Putamen (tissue), 1 donor: ENCODE measurements around the gene EMID1.
"Not testable (repeated sequence)": the region's sequence is repeated elsewhere in the genome, so short reads cannot be mapped to it uniquely, and the experiment has no call there.

ENCODE experiments used
- DNase-seq: peaks from one replicate; pipeline ENCODE4 v3.0.0-alpha.2; 2016; ENCODE audit warnings: low spot score

The EMID1 gene

DNA sequence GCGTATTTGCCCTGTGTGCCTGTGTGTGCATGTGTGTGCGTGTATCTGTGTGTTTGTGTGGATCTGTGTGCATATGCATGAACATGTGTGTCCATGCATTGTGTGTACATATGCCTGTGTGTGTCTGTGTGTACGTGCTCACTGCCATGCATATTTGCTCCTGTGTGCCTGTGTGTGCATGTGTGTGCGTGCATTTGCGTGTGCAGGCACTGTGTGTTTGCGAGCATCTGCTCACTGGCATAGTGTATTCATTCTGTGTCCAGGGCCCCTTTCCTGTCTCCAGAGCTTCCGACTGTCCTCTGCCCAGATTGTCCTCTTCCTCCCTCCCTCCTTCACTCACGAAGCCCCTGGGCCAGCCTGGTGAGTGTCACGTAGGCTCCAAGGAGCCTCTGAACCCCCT, 5.8 kb downstream of the EMID1 start:
- DNase-seq, result no peak

DNA sequence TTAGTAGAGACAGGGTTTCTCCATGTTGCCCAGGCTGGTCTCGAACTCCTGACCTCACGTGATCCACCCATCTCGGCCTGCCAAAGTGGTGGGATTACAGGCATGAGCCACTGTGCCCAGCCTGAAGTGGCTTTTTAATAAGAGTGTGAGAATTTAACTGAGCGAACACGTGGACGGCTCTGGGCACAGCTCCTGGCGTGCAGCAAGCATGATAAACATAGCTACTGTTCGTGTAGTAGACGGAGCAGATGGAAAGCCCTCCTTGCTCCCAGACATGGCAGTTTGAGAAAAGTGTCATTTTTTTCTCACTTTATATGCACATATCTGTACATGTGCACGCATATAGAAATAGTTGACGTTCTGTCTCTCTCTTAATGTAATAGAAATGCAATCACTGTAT, 7.0 kb downstream of the EMID1 start:
- DNase-seq, result no peak

DNA sequence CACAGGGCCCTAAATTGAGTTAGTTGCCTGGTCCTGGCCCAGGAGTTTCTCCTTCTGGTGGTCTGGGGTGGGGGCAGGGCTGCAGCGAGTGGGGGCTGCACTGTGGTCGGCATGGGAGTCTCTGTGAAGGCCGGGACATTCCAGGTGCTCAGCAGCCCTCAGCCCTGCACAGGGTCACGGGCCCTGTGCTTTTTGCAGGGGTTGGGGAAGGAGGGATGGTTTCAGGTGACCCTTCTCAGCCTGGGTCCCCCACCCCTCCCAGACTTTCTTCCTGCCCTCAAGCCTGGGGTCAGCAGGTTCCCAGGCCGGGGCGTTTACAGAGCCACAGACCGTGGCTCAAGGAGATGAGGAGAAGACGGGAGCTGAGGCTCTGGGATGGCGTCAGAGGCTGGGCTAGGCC, 7.8 kb downstream of the EMID1 start:
- DNase-seq, result no peak

DNA sequence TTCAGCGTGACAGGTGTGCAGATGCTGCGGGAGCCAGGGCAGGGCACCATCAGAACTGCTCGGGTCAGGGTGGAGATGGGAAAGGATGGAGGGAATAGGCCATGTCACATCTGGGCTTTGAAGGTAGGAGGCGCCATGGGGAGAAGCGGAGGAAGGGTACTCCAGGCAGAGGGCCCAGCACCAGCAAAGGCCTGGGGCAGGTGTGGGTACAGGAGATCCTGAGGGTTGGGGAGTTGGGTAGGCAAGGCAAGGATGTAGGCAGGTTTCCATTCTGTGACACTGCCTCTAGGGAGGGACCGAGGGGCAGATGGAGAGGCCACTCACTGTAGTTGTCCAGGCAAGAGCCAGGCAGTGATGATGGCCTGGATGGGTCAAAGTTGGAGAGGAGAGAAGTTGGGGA, 8.5 kb downstream of the EMID1 start:
- no peak for DNase-seq

DNA sequence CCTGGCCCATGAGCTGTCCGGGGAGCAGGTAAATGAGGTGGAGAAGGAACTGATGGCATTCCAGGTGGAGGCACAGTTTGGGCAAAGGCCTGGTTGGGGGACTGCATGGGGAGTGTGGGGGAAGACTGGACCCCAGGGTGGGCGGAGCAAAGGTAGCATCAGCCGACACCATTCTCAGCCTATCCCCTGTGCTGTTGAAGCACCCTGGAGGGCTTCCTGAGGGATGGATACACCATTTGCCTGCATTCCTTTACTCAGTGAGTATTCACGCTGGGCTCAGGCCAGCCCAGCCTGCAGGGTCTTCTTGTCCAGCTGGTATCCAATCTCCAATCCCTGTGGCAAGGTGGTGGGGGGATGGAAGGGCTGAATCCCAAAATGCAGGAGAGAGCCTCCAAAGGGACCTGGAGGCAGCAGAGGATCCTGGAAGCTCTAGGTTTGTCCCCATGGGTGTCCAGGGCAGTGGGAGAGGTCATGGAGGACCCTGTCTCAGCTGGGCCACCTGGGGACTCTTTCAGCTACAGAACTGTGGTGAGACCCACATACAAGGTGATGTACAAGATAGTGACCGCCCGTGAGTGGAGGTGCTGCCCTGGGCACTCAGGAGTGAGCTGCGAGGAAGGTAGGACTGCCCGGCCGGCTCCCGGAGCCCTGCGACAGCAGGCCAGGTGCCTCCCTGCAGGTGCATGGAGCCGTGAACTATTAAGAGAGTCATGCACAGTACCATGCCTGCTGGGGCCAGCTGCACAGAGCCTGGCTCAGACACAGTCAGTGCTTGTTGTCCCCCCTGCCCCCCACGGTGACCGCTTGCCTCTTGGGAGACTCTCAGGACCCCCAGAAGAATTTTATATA, 9.5 kb downstream of the EMID1 start:
- no peak for DNase-seq

DNA sequence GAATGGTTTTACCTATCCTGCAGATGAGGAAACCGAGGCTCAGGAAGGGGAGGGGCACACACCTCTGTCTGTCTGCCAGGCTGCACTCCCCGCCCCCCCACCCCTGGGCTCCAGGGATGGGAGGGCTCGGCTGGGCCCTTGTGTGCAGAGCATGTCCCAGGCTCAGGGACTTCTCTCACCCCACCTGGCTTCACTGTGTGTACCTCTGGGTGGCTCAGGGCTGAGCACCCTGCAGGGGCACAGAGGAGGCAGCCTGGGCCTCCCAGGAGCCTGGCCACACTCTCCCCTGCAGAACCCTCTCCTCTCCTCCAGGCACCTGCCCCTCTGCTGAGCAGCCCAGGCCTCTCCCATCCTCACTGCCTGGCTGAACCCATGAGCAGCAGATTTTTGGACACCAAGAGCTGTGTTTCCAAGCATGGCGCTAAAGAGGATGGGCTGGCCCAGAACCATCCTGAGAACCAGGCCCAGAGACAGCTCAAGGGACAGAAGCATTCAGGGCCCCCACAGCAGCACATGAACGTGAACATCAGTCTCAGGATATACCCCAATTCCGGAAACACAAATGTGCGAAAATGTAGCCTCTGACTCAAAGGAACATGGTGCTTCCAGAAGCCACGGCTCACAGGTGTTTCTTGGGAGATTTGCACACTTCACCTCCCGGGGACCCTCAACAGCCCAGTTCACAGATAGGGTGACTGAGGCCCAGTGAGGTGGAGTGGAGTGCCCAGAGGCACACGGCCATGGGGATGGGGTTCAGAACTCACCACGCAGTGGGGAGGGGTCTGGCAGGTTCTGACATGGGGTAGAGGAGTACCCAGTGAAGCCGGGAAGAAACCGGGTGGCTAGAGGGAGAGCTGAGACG, 10.5 kb downstream of the EMID1 start:
- no peak for DNase-seq

DNA sequence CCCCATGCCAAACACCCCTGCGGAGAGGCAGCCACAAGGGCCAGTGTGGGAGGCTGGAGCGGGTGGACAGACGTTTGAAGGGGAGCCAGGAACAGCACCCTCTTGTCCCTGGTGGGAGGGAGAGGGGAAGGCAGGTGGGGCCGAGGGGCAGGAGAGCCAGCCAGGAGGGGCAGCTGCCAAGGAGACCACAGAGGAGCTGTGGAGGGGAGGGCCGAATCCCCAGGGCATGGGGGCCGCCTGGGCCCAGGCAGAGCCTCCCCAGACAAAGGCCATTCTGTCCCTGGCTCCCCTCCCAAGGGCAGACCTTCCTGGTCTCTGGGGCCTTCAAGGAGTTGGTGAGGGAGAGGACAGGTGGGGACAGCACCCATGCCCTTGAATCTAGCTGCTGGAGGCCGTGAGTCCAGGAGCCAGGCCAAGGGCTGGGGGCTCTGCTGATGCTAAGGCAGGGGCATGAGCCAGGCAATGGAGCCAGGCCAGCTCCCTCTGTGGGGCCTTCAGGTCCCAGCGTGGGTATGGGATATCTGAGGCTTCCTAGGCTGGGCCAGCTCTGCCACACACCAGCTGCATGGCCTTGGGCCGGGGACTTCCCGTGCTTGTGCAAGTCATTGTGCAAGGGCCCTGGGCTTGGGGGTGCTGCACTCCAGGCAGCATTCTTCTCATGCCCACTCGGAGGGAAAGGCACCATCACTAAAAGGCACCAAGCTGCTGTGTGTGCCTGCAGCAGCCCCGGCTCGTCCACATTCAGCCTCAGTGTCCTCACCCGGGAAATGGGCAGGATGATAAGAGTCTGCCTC, 11.4 kb downstream of the EMID1 start:
- DNase-seq, result no peak

DNA sequence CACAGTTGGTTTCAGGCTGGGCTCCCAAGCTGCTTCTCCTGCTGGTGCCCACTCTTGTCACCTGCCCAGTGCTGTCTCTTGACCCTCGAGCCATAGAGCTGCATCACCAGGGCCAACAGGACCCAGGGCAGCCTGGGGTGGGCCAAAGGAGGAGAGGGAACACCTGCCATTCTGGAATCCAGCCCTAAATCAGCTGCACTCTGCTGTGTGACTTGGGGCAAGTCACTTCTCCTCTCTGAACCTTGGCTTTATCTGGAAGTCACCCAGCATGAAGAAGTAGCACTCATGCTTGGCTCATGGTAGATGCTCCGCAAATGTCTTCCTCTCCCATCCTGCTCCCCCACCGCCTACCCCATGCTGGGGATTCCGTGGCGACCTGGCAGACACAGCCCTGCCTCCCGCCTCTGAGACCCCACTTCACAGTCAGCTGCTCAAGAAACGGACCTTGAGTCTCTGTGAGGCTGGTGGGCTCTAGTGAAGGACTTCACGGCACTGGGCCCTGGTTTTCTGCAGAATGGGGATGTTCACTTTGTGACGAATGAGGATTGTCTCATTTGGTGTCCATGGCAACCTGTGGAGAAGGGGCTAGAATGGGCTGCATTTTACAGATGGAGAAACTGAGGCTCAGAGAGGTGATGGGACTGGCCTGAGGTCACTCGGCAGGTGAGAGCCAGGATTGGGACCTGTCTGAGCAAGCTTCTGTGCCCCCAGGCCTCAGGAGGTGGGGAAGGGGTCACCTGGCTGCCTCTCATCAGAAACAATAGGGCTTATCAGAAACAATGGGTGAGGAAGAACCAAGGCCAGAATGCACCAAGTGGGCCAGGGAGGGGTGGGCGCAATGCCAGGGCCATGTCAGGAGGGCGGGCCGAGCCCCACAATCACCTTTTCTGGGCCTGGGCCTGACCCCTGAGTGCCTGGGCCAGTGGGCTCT, 12.4 kb downstream of the EMID1 start:
- no peak for DNase-seq

DNA sequence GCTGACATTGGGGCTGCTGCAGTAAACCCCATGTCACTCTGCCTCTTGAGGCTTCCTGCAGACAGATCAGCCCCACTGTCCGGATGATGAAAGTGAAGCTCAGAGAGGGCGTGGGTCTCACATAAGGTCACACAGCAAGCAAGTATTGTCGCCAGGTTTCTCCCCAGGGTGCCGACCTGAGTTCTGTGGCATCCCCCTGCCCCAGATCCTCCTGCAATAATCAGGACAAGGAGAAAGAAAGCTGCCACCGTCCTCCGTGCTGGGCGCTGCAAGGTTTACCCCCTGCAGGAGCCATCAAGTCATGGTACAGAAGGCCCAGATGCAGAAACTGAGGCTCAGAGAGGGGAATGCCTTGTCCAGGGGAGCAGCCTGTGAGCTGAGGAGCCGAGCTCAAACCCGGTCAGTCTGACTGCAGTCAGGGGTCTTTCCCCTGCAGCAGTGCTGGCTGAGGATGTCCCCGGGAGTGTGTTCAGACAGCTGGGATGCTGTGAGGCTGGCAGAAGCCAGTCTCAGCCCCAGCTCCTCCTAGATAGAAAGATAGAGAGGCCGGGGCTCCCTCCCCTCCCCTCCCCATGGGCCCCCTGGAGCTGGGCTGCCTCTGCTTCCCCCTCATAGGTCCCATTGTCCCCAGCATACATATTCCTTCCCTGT, 13.2 kb downstream of the EMID1 start:
- no peak for DNase-seq

DNA sequence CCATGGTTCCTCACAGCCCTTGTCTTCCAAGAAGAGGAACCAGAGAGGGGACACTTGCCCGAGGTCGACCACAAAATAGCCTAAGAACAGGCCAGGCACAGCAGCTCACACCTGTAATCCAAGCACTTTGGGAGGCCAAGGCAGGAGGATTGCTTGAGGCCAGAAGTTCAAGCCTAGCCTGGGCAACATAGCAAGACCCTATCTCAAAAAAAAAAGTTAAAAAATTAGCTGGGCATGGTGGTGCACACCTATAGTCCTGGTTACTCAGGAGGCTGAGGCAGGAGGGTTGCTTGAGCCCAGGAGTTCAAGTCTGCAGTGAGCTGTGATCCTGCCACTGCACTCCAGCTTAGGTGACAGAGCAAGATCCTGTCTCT, 13.7 kb downstream of the EMID1 start:
- not testable (repeated sequence) for DNase-seq

DNA sequence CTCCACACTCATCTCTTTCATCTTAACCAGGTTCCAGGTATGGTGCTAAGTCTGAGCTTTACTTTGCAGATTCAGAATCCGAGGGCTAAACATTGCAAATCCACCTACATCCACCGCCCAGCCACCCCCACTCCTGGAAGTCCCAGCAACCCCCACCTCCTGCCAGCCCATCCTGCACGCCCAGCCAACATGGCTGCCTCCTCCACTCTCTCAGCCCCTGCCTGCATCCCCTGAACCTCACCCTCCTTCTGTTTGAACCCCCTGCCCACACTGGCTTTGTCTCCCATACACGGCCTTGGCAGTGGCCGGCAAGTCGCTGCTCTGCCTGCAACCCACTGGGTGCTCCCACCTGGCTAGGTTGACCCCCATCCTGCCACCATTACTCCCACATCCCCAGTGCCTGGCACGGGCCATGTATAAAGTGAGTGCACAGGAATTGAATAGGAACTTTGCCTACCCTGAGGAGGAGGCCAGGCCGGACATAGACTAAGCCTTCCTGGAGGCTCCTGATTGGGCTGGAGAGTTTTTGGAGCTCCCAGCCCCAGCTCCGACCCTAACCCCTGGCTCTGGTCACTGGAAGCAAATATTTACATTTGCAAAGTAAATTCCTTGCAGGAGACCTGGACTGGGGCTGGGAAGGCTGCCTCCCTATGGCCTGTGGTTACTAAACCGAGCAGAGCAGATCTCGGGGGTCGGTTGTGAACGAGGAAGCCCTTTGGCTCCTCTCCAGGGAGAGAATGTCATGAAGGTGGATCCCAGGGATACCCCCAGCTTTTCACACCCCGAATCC, 14.4 kb downstream of the EMID1 start:
- DNase-seq, result no peak

DNA sequence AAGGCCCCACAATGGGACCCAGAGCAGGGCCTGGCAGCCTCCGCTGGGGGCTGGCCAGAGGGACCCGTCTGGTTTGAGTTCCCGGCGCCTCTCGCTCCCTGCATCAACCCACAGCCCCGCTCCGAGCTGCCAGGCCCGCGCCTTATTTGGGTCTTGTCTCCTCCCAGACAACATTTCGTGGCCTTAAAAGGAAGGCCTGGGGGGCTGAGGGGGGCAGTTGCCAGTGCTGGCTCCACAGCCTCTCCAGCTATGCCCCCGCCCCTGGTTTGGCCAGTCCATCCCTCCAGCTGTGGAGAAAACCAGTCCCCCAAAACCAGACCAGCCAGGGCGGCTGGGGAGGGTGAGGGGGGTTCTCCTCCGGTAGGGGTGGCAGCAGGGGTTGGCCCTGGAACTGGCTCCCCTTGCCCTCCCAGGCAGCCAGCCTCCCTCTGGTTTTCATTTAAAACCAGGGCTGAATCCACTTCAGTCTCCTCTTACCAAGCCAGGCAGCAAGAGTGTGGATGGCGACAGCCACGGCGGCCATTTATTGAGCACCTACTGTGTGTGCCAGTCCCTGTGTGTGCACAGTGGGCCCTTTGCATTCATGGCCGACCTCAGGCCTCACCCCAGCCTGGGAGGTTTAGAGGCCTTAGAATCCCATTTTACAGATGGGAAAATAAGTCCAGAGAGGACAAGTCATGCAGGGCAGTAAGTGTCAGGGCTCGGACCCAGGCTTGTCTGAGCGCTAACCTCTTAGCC, 18.6 kb downstream of the EMID1 start:
- DNase-seq, result no peak

DNA sequence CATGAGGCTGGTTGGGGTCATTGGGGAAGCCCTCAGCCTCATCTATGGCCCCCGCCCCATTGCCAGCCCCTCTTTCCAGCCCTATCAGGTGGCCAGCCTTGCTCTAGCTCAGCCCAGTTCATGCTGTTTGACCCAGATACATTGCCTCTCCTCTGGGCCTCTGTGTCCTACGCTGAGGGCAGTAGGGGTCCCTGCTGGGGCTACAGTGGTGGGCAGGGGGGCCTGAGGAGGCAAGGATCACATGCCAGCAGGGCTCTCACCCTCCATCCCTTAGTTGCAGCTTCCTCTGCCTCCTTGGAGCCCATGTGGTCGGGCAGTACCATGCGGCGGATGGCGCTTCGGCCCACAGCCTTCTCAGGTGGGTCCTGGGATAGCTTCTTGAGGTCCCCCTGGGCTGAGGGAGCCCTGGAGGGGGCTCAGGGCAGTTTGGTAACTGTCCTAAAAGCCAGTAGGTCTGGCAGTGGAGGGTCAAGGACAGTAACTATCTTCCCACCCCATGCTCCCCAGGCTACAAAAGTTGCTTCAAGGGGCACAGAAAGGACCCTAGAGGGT, 19.2 kb downstream of the EMID1 start:
- DNase-seq, result no peak

DNA sequence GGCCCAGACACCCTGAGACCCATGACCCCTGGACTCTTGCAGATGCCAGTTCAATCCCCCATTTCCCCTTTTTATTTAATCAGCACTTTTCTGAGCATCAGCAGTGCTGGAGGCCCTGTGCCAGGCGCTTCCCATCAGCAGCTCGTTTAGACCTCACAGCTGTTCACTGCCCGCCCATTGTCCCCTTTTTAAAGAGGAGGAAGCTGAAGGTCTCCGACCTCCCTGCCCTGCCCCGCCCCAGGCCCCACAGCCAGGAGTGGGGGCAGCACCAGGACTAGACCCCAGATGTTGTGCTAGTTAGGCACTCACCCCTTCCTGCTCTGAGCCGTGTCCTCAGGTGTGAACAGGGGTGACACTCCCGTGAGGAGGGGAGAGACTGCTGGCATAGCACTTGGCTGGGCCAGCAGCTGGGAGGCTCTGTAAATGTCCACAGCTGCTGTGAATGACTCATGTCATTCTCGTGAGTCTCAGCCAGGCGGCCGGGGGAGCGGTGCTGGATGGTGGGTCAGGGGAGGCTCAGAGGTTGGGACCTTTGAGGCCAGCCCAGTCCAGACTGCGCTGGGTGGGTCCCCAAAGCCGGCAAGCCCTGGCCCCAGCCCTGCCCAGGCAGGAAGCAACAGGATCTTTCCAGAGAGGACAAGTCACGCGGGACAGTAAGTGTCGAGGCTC, 19.9 kb downstream of the EMID1 start:
- no peak for DNase-seq

DNA sequence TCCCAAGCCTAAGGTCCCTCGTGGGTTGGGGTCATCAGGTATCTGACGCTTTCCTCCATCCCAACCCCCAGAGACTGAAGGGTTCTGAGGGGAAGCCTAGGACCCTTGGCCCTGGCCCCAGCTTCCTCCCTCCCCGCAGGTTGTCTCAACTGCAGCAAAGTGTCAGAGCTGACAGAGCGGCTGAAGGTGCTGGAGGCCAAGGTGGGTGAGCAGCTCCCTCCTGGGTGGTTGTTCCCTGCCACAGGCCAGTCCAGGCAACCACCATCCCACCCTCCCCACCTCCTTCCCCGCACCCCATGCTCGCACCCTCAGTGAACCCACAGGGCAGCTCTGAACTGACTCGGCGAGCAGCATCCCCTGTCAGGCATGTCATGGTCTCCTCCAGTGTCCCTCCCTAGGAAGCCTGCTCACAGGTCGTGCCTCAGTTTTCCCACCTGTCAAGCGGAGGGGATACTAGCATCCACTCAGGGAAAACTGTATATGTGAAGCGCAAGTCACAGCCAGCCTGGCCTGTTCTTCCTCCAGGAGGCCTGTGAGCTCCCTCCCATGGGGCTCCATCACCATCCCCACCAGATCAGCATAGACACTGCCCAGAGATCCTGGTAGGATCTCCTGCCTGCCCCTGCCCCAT, 20.8 kb downstream of the EMID1 start:
- no peak for DNase-seq

DNA sequence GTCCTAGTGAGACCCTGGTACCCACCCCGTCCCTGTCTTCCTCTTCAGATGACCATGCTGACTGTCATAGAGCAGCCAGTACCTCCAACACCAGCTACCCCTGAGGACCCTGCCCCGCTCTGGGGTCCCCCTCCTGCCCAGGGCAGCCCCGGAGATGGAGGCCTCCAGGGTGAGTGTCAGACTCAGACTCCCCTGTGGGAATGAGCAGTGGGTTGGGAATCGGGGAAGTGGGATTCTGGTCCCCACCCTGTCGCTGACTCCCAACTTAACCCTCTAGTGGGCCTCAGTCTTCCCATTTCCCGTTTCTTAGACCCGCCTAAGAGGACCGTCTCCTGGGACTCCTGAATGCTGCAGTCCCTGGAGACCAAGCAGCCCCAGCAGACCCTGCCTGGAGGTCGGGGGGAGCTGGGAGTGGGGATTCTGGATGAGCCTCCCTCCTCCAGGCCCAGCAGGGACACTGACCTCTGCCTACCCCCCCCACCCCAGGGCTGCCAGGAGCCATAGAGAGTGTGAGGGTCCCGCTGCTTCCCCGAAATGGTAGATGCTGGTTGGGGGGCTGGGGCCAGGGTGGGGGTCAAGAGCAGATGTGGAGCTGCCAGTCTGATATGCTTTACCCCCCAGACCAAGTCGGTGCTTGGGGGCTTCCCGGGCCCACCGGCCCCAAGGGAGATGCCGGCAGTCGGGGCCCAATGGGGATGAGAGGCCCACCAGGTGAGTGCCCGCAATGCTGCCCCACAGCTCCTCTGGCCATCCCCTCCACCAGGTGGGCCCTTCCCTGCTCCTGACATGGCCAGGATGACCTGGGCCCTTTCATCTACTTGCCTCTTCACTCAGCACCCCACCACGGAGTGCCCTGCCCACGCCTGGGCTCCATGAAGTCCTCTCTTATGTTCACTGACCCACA, 25.5 kb downstream of the EMID1 start:
- DNase-seq, result no peak
